NT2/D1 (cell line): Measurements from ENCODE around the gene KMT2A.

ENCODE experiments used
- SUZ12 ChIP-seq: IDR thresholded peaks from 2 replicates; pipeline ENCODE4 v1.6.1; 2011; ENCODE audit not compliant: insufficient read length, insufficient read depth; ENCODE audit errors: extremely low read depth
- YY1 ChIP-seq: IDR thresholded peaks from 2 replicates; pipeline ENCODE4 v1.6.1; 2011; ENCODE audit not compliant: insufficient read length, insufficient read depth
- ZNF274 ChIP-seq: IDR thresholded peaks from 2 replicates; pipeline ENCODE4 v1.6.1; 2011; ENCODE audit warnings: mild to moderate bottlenecking, low read depth, low read length

DNA sequence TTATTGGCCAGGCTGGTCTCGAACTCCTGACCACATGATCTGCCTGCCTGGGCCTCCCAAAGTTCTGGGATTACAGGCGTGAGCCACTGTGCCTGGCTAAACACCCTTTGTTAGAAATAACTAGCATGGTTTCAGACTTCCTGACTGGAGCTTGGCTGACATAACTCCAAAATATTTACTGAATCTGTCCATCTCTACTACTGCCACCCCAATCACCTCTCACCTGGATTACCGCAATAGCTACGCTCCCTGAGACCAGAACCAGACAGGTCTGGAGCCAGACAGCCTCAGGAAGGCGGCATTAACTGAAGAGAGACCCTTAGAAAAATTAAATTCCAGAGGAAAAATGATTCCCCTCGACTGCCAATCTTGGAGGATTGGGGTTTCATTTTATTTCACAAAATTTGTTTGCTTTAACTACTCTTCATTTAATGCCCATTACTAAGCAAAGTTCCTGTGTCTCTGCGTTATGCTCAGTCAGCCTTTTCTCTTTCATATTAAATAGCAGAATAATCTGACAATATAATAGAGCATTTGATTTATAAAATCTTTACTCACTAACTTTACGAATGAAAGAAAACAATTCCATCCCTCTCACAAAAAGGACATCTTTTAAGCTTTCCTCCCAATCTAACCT, 107.8 kb downstream of the KMT2A start:
- TF ChIP-seq YY1 = no peak
- TF ChIP-seq ZNF274 = no peak
- TF ChIP-seq SUZ12 = no peak
